H9 (cell line): ENCODE measurements around the gene VSTM2L. TPM values are rescaled to one million over a fixed set of nuclear protein-coding genes. Genes with fewer than 3 reads are reported as not detected.
A peak's percentile ranks its signal among the peaks of the same experiment; 100 is the strongest.

ENCODE experiments used
- DNase-seq: peaks from one replicate; pipeline ENCODE4 v3.0.0-alpha.2; 2017
- H2AFZ ChIP-seq: one replicate; pipeline ENCODE4 v1.6.1; 2013; ENCODE audit warnings: mild to moderate bottlenecking, low read length, control low read depth, moderate library complexity
- H2AK5ac ChIP-seq: 2 replicates; pipeline ENCODE4 v1.6.1; 2013; ENCODE audit warnings: low read length, control low read depth, mixed read lengths; ENCODE audit not compliant: insufficient read length
- H2BK120ac ChIP-seq: one replicate; pipeline ENCODE4 v1.6.1; 2013; ENCODE audit warnings: low read depth, mild to moderate bottlenecking, low read length, control low read depth, inconsistent platforms; ENCODE audit not compliant: poor library complexity, severe bottlenecking
- H2BK12ac ChIP-seq: 2 replicates; pipeline ENCODE4 v1.6.1; 2013; ENCODE audit warnings: low read length, control low read depth, mixed read lengths, low read depth; ENCODE audit not compliant: insufficient read length
- H2BK15ac ChIP-seq: 2 replicates; pipeline ENCODE4 v1.6.1; 2013; ENCODE audit warnings: low read depth, low read length, control low read depth
- H2BK20ac ChIP-seq: one replicate; pipeline ENCODE4 v1.6.1; 2013; ENCODE audit warnings: low read depth, mild to moderate bottlenecking, low read length, control low read depth, inconsistent platforms; ENCODE audit not compliant: poor library complexity, severe bottlenecking
- H2BK5ac ChIP-seq: 2 replicates; pipeline ENCODE4 v1.6.1; 2013; ENCODE audit warnings: low read length, control low read depth, mixed read lengths; ENCODE audit not compliant: insufficient read length
- H3K14ac ChIP-seq: 2 replicates; pipeline ENCODE4 v1.6.1; 2013; ENCODE audit warnings: low read length, control low read depth; ENCODE audit not compliant: insufficient read depth
- H3K18ac ChIP-seq: 2 replicates; pipeline ENCODE4 v1.6.1; 2013; ENCODE audit warnings: low read depth, mild to moderate bottlenecking, mixed read lengths, low read length, control low read depth; ENCODE audit not compliant: insufficient read length
- H3K23ac ChIP-seq: 2 replicates; pipeline ENCODE4 v1.6.1; 2013; ENCODE audit warnings: low read length, control low read depth, mixed read lengths, low read depth; ENCODE audit not compliant: insufficient read length
- H3K23me2 ChIP-seq: 2 replicates; pipeline ENCODE4 v1.6.1; 2013; ENCODE audit warnings: low read depth, mild to moderate bottlenecking, mixed read lengths, low read length, control low read depth; ENCODE audit not compliant: insufficient read length, poor library complexity, severe bottlenecking
- H3K27ac ChIP-seq: 2 replicates; pipeline ENCODE4 v1.5.1; 2013; ENCODE audit warnings: low read length, control low read depth, mixed read lengths, low read depth; ENCODE audit not compliant: insufficient read length
- H3K27me3 ChIP-seq: 2 replicates; pipeline ENCODE4 v1.6.1; 2013; ENCODE audit warnings: low read length, control low read depth, inconsistent platforms; ENCODE audit not compliant: insufficient read depth
- H3K4ac ChIP-seq: 2 replicates; pipeline ENCODE4 v1.6.1; 2013; ENCODE audit warnings: low read depth, mild to moderate bottlenecking, control low read depth, inconsistent platforms, low read length, moderate library complexity
- H3K4me1 ChIP-seq: 2 replicates; pipeline ENCODE4 v1.6.1; 2013; ENCODE audit warnings: low read length, control low read depth, inconsistent platforms; ENCODE audit not compliant: insufficient read depth
- H3K4me2 ChIP-seq: 2 replicates; pipeline ENCODE4 v1.6.1; 2013; ENCODE audit warnings: low read length, control low read depth, mixed read lengths; ENCODE audit not compliant: insufficient read length, insufficient read depth
- H3K56ac ChIP-seq: 2 replicates; pipeline ENCODE4 v1.6.1; 2013; ENCODE audit warnings: low read depth, mild to moderate bottlenecking, mixed read lengths, low read length, control low read depth; ENCODE audit not compliant: insufficient read length
- H3K79me1 ChIP-seq: 2 replicates; pipeline ENCODE4 v1.6.1; 2013; ENCODE audit warnings: low read depth, mild to moderate bottlenecking, moderate library complexity, low read length, control low read depth, inconsistent platforms; ENCODE audit not compliant: insufficient read depth, poor library complexity, severe bottlenecking
- H3K79me2 ChIP-seq: 2 replicates; pipeline ENCODE4 v1.6.1; 2013; ENCODE audit warnings: low read length, control low read depth, inconsistent platforms; ENCODE audit not compliant: insufficient read depth
- H3K9ac ChIP-seq: 2 replicates; pipeline ENCODE4 v1.6.1; 2013; ENCODE audit warnings: low read length, control low read depth, mixed read lengths; ENCODE audit not compliant: insufficient read length; ENCODE audit errors: extremely low read depth
- H3K9me3 ChIP-seq: one replicate; pipeline ENCODE4 v1.6.1; 2013; ENCODE audit warnings: low read depth, low read length, inconsistent platforms; ENCODE audit not compliant: control insufficient read depth
- H3T11ph ChIP-seq: one replicate; pipeline ENCODE4 v1.6.1; 2013; ENCODE audit warnings: mild to moderate bottlenecking, low read length, control low read depth, inconsistent platforms
- H4K20me1 ChIP-seq: one replicate; pipeline ENCODE4 v1.6.1; 2013; ENCODE audit not compliant: control insufficient read depth, insufficient read length, insufficient read depth
- H4K5ac ChIP-seq: 2 replicates; pipeline ENCODE4 v1.6.1; 2013; ENCODE audit warnings: low read depth, mild to moderate bottlenecking, mixed read lengths, low read length, control low read depth; ENCODE audit not compliant: insufficient read length
- H4K8ac ChIP-seq: replicated peaks from 2 replicates; pipeline ENCODE4 v1.6.1; 2013; ENCODE audit warnings: low read length, control low read depth, mixed read lengths, low read depth; ENCODE audit not compliant: insufficient read length
- H4K91ac ChIP-seq: 2 replicates; pipeline ENCODE4 v1.6.1; 2013; ENCODE audit warnings: low read depth, mild to moderate bottlenecking, moderate library complexity, mixed read lengths, low read length, control low read depth; ENCODE audit not compliant: insufficient read length
- H3K27ac Mint-ChIP-seq, 3 experiments: 2 replicates in 2 of 3; 3 replicates in 1 of 3; pipeline ENCODE4 v1.8.0; 2020 to 2021; ENCODE audit warnings: mixed read lengths in 3 of 3, mild to moderate bottlenecking in 1 of 3, moderate library complexity in 1 of 3
- H3K27me3 Mint-ChIP-seq: 2 replicates; pipeline ENCODE4 v1.8.0; 2021; ENCODE audit warnings: low read depth, mild to moderate bottlenecking, moderate library complexity, mixed read lengths
- H3K36me3 Mint-ChIP-seq, 3 experiments: 2 replicates in 2 of 3; 3 replicates in 1 of 3; pipeline ENCODE4 v1.8.0; 2020 to 2021; ENCODE audit warnings: low read depth in 3 of 3, mixed read lengths in 3 of 3; ENCODE audit not compliant: insufficient read depth in 1 of 3
- H3K4me1 Mint-ChIP-seq, 2 experiments: 2 replicates each; pipeline ENCODE4 v1.8.0; 2020; ENCODE audit warnings: mixed read lengths in 2 of 2
- H3K4me3 Mint-ChIP-seq, 2 experiments: 2 replicates in 1 of 2; 3 replicates in 1 of 2; pipeline ENCODE4 v1.8.0; 2020 to 2021; ENCODE audit warnings: mild to moderate bottlenecking in 2 of 2, mixed read lengths in 2 of 2, moderate library complexity in 1 of 2
- H3K9me3 Mint-ChIP-seq, 2 experiments: 2 replicates in 1 of 2; 3 replicates in 1 of 2; pipeline ENCODE4 v1.8.0; 2020; ENCODE audit warnings: mild to moderate bottlenecking in 2 of 2, mixed read lengths in 2 of 2, moderate library complexity in 1 of 2
- CTCF ChIP-seq: fragments of 200-600 bp; sonication (generic); conservative IDR thresholded peaks from 3 replicates; pipeline ENCODE4 v1.8.0; 2021; ENCODE audit warnings: antibody characterized with exemption, mild to moderate bottlenecking
- WGBS: extraction: QIAGEN DNeasy Blood & Tissue Kit; methylation state at CpG from one replicate; pipeline ENCODE4 v1.1.7; 2013; ENCODE audit warnings: missing lambda C conversion rate, low lambda C conversion rate, mixed read lengths; ENCODE audit not compliant: insufficient read length; ENCODE audit errors: extremely low coverage; 5-methylcytosine and 5-hydroxymethylcytosine counted together
- total RNA-seq: library from RNA; stranded (reverse); gene quantifications from 2 replicates; pipeline ENCODE4 v1.2.1, GENCODE V29; 2021

Gene VSTM2L
- total RNA-seq, 1 experiment from 2014 or later, result 2.1 TPM

DNA sequence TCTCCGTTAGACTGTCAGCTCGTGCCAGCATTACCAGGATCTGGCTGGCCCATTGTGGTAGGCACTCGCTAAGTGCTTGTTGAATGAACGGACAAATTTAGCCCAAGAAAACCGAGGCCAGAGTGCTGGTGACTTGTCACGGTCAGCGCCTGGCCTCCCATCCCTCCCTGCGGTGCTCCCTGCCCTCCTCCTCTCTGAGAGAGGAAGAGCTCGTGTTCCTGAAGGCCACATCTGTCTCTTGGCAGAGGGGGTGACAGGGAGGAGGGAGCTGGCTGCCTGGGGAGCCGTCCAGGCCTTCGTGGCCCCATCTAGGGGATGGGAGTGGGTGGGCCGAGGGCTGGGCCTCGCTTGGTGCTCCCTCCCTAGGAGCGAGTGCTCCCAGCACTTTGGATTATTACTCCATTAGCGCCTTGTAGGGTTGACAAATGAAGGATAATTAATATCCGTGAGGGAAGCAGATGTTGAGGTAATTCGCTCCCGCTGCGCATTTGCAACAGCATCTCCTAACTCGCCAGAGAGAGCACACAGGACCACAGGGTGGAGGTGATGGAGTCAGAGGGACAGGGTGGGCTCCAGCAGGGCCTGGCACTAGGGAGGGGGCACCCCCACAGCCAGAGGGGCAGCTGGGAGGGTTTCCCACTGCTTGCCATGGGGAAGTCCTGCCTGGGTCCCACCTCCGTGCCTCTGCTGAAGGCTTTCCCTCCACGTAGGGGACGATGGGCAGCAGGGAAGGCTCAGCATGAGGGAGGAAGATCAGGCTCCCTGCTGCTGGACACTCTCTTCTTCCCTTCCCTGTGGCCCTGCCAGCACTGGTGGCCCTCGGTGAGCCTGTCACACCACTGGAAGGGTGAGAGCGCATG is 37.0 kb downstream of the VSTM2L start:
- H4K91ac ChIP-seq, result no peak overlapping the region
- H2AK5ac ChIP-seq, result no peak overlapping the region
- no peak overlapping the region for H2BK20ac ChIP-seq
- no peak overlapping the region for H3K56ac ChIP-seq
- no CpG with 5 or more reads among the region's 25 CpGs for WGBS
- H4K20me1 ChIP-seq, result no peaks in the 10 kb centered on the region
- Mint-ChIP-seq H3K4me3 (no peak overlapping the region), H3K4me1 (peaks cover 11 to 19% of the 10 kb centered on the region in 2 experiments; a peak in 3 of 4 replicates), H3K9me3 (peaks cover 0 to 4% of the 10 kb centered on the region in 2 experiments; a peak in 1 of 5 replicates), H3K36me3 (no peaks in the 10 kb centered on the region), H3K27me3 (no peaks in the 10 kb centered on the region; the same call in 1 of the 2 replicates), H3K27ac (peak overlapping the region in 1 of 3 experiments; percentile 44; a peak in 2 of 7 replicates)
- H3K23me2 ChIP-seq, result no peaks in the 10 kb centered on the region
- H3K4me1 ChIP-seq, result no peaks in the 10 kb centered on the region
- peak; percentile 19 for DNase-seq
- no peak overlapping the region for H3K18ac ChIP-seq
- no peak overlapping the region; the same call in 1 of the 2 replicates for H3K14ac ChIP-seq
- H3T11ph ChIP-seq, result no peak overlapping the region
- no peak overlapping the region for H3K4me2 ChIP-seq
- no peaks in the 10 kb centered on the region for H3K79me1 ChIP-seq
- no peak overlapping the region for H3K9ac ChIP-seq
- no peak overlapping the region for H2BK12ac ChIP-seq
- no peak overlapping the region for H2BK15ac ChIP-seq
- H2BK5ac ChIP-seq, result no peak overlapping the region
- no peak overlapping the region for H4K5ac ChIP-seq
- no peaks in the 10 kb centered on the region for H3K79me2 ChIP-seq
- no peak overlapping the region for H2BK120ac ChIP-seq
- no peak overlapping the region for H3K4ac ChIP-seq
- H3K9me3 ChIP-seq, result no peaks in the 10 kb centered on the region
- no peak overlapping the region for H3K23ac ChIP-seq
- H3K27me3 ChIP-seq, result no peaks in the 10 kb centered on the region
- TF ChIP-seq CTCF, result no peak
- no peak overlapping the region for H3K27ac ChIP-seq
- no peak overlapping the region for H2AFZ ChIP-seq
- H4K8ac ChIP-seq, result no peak overlapping the region
